Measurements from ENCODE around the gene LMOD2. TPM values are rescaled to one million over a fixed set of nuclear protein-coding genes. Genes with fewer than 3 reads are reported as not detected.

LMOD2 gene
- total RNA-seq, 1 experiment from 2014 or later = not detected

- H3K56ac ChIP-seq (ENCODE audit: insufficient read length, low read depth, low read length) = no peak overlapping the region
- no peak overlapping the region for H2BK5ac ChIP-seq (ENCODE audit: insufficient read length, low read length)
- H3K9me3 Mint-ChIP-seq = no peaks in the 10 kb centered on the region; a peak in 1 of 5 replicates
- H3K4me3 Mint-ChIP-seq = no peak overlapping the region
- no peaks in the 10 kb centered on the region for H3K79me1 ChIP-seq (ENCODE audit: insufficient read depth, low read depth, low read length, poor library complexity, severe bottlenecking)
- H2AFZ ChIP-seq (ENCODE audit: low read length) = no peak overlapping the region
- H4K5ac ChIP-seq (ENCODE audit: insufficient read length, low read depth, low read length) = no peak overlapping the region
- no peak overlapping the region for H3K27ac Mint-ChIP-seq
- H2BK120ac ChIP-seq (ENCODE audit: low read depth, low read length, poor library complexity, severe bottlenecking) = no peak overlapping the region
- no peak for DNase-seq
- no peak for TF ChIP-seq CTCF (conservative IDR thresholded peaks at IDR 0.05)
- no peak overlapping the region for H2BK12ac ChIP-seq (ENCODE audit: insufficient read length, low read depth, low read length)
- no peak overlapping the region for H3K4ac ChIP-seq (ENCODE audit: low read depth, low read length)
- no peaks in the 10 kb centered on the region; a peak in 1 of 7 replicates for H3K36me3 Mint-ChIP-seq (ENCODE audit: insufficient read depth in 1 of 3, low read depth in 3 of 3)
- peaks cover 11 to 18% of the 10 kb centered on the region in 2 experiments for H3K4me1 Mint-ChIP-seq
- H3K4me2 ChIP-seq (ENCODE audit: insufficient read depth, insufficient read length, low read length) = no peak overlapping the region
- no peak overlapping the region for H3K9ac ChIP-seq (ENCODE audit: extremely low read depth, insufficient read length, low read length)
- H3K79me2 ChIP-seq (ENCODE audit: insufficient read depth, low read length) = no peaks in the 10 kb centered on the region
- no peaks in the 10 kb centered on the region for H3K9me3 ChIP-seq (ENCODE audit: control insufficient read depth, low read depth, low read length)
- H3K23ac ChIP-seq (ENCODE audit: insufficient read length, low read depth, low read length) = no peak overlapping the region
- H3K27me3 Mint-ChIP-seq (ENCODE audit: low read depth) = no peaks in the 10 kb centered on the region; the same call in 1 of the 2 replicates
- H2BK20ac ChIP-seq (ENCODE audit: low read depth, low read length, poor library complexity, severe bottlenecking) = no peak overlapping the region
- no peaks in the 10 kb centered on the region for H4K20me1 ChIP-seq (ENCODE audit: control insufficient read depth, insufficient read depth, insufficient read length)
- H3K14ac ChIP-seq (ENCODE audit: insufficient read depth, low read length) = no peak overlapping the region
- no peaks in the 10 kb centered on the region for H3K27me3 ChIP-seq (ENCODE audit: insufficient read depth, low read length)
- H3K27ac ChIP-seq (ENCODE audit: insufficient read length, low read depth, low read length) = no peak overlapping the region
- no CpG with 5 or more reads among the region's 1 CpG for WGBS (ENCODE audit: extremely low coverage, insufficient read length, low lambda C conversion rate)
- no peak overlapping the region for H4K8ac ChIP-seq (replicated peaks; ENCODE audit: insufficient read length, low read depth, low read length)
- no peak overlapping the region for H2AK5ac ChIP-seq (ENCODE audit: insufficient read length, low read length)
- no peaks in the 10 kb centered on the region for H3K23me2 ChIP-seq (ENCODE audit: insufficient read length, low read depth, low read length, poor library complexity, severe bottlenecking)
- H3T11ph ChIP-seq (ENCODE audit: low read length) = no peak overlapping the region
- no peak overlapping the region for H2BK15ac ChIP-seq (ENCODE audit: low read depth, low read length)
- no peak overlapping the region for H3K18ac ChIP-seq (ENCODE audit: insufficient read length, low read depth, low read length)
- H3K4me1 ChIP-seq (ENCODE audit: insufficient read depth, low read length) = 0 out of 2 replicates have a peak, but pooled peaks cover 3% of the 10 kb centered on the region
- no peak overlapping the region for H4K91ac ChIP-seq (ENCODE audit: insufficient read length, low read depth, low read length)
These were observed 10.8 kb downstream of the LMOD2 start for GRCh38 chr7:123666492-123666891.

Measured in H9 (cell line).